ENCODE data around the gene DNAH14. TPM values are rescaled to one million over a fixed set of nuclear protein-coding genes. Genes with fewer than 3 reads are reported as not detected.

The DNAH14 gene
- total RNA-seq, 1 experiment from 2014 or later, result 33.2 TPM

- Histone ChIP-seq H3K4me2 (ENCODE audit: low read length) (no peak overlapping the region), H2AFZ (ENCODE audit: low read depth, low read length, poor library complexity, severe bottlenecking) (no peak overlapping the region), H3K4me1 (ENCODE audit: control insufficient read depth in 1 of 2, insufficient read depth in 2 of 2, low read length in 2 of 2) (no peaks in the 10 kb centered on the region), H3K9me3 (ENCODE audit: control insufficient read depth in 1 of 2, insufficient read depth in 1 of 2, low read depth in 1 of 2, low read length in 2 of 2) (no peaks in the 10 kb centered on the region), H3K4me3 (replicated peaks in 1 of 2; ENCODE audit: low read depth in 1 of 2, low read length in 2 of 2) (no peak overlapping the region), H3K9ac (ENCODE audit: low read length) (no peak overlapping the region), H3K9me2 (ENCODE audit: insufficient read depth) (no peaks in the 10 kb centered on the region), H3K27ac (ENCODE audit: low read depth, low read length) (no peak overlapping the region), H3K79me2 (ENCODE audit: insufficient read depth, low read length) (no peaks in the 10 kb centered on the region), H3K36me3 (ENCODE audit: control insufficient read depth in 1 of 2, insufficient read depth in 2 of 2, low read length in 2 of 2) (no peaks in the 10 kb centered on the region), H4K20me1 (ENCODE audit: insufficient read depth) (no peaks in the 10 kb centered on the region), H3K27me3 (ENCODE audit: insufficient read depth, low read length) (no peaks in the 10 kb centered on the region)
- intact Hi-C loops (cut with micrococcal nuclease), result no loop called here
- POLR2A ChIA-PET, result interaction anchor here (0.7 kb wide), 1 partner anchor 44 kb away, joined by 3 read pairs; no protein-coding TSS in a partner anchor
- CTCF ChIA-PET, result no interaction called here
- RAD21 ChIA-PET (ENCODE audit: low non-redundant PET in 1 of 2, low total read pairs in 2 of 2, uncharacterized antibody in 2 of 2, unreplicated experiment in 2 of 2), result no interaction called here
- no TSS peak for BruUV-seq (replicated peaks)
- TF ChIP-seq REST (IDR thresholded peaks at IDR 0.05; ENCODE audit: low read depth) (no peak), TCF7L2 (IDR thresholded peaks at IDR 0.05; ENCODE audit: borderline replicate concordance, extremely low read depth, insufficient read depth, insufficient read length) (no peak), POLR2AphosphoS5 (IDR thresholded peaks at IDR 0.05; ENCODE audit: low read depth, low read length) (no peak), RAD21 (IDR thresholded peaks at IDR 0.05; ENCODE audit: low read depth) (no peak), CTCF (IDR thresholded peaks at IDR 0.05 in 2 of 3, conservative IDR thresholded peaks at IDR 0.05 in 1 of 3; ENCODE audit: borderline replicate concordance in 1 of 3, insufficient read depth in 1 of 3, low read depth in 2 of 3, low read length in 2 of 3) (no peak), FOSL1 (IDR thresholded peaks at IDR 0.05; ENCODE audit: low read depth) (no peak)
- no peak for ATAC-seq
- DNase-seq (ENCODE audit: low read depth, low spot score), result no peak
Observed at GRCh38 chr1:225049594-225049993, 120.1 kb downstream of the DNAH14 start.
